ENCODE measurements around the gene DENND1A. TPM values are rescaled to one million over a fixed set of nuclear protein-coding genes. Genes with fewer than 3 reads are reported as not detected.
"Not testable (repeated sequence)": the region's sequence is repeated elsewhere in the genome, so short reads cannot be mapped to it uniquely, and the experiment has no call there.

The DENND1A gene
- total and polyA plus RNA-seq, 9 donors, result 9.3 to 16.0 (median 13.8) TPM

- no peak overlapping the region for H3K4me3 ChIP-seq (ENCODE audit: low read length)
- H3K27me3 ChIP-seq (ENCODE audit: control insufficient read depth, insufficient read depth, low read length), result peaks cover 2% of the 10 kb centered on the region
- DNase-seq, result peak; percentile 17
- WGBS (ENCODE audit: insufficient coverage), result 68% methylated on average over 6 of the region's 9 CpGs
- no peaks in the 10 kb centered on the region for H3K36me3 ChIP-seq (ENCODE audit: control insufficient read depth, insufficient read depth, low read length)
- no peaks in the 10 kb centered on the region for H3K9me3 ChIP-seq (replicated peaks; ENCODE audit: control insufficient read depth, low read depth, low read length)
- peaks cover 16% of the 10 kb centered on the region for H3K4me1 ChIP-seq (ENCODE audit: control insufficient read depth, insufficient read depth, low read length)
- H3K27ac ChIP-seq (ENCODE audit: low read length), result no peak overlapping the region
Observed at GRCh38 chr9:123952641-123953495, 22.9 kb upstream of the DENND1A start.

- H3K27ac ChIP-seq (ENCODE audit: low read length), result no peak overlapping the region
- H3K27me3 ChIP-seq (ENCODE audit: control insufficient read depth, insufficient read depth, low read length), result peaks cover 2% of the 10 kb centered on the region
- DNase-seq, result no peak
- H3K4me1 ChIP-seq (ENCODE audit: control insufficient read depth, insufficient read depth, low read length), result peaks cover 5% of the 10 kb centered on the region
- WGBS (ENCODE audit: insufficient coverage), result 33% methylated on average over 2 of the region's 3 CpGs
- no peaks in the 10 kb centered on the region for H3K36me3 ChIP-seq (ENCODE audit: control insufficient read depth, insufficient read depth, low read length)
- H3K9me3 ChIP-seq (replicated peaks; ENCODE audit: control insufficient read depth, low read depth, low read length), result no peaks in the 10 kb centered on the region
- H3K4me3 ChIP-seq (ENCODE audit: low read length), result no peak overlapping the region
Observed at GRCh38 chr9:123948286-123948685, 18.4 kb upstream of the DENND1A start.

DNA sequence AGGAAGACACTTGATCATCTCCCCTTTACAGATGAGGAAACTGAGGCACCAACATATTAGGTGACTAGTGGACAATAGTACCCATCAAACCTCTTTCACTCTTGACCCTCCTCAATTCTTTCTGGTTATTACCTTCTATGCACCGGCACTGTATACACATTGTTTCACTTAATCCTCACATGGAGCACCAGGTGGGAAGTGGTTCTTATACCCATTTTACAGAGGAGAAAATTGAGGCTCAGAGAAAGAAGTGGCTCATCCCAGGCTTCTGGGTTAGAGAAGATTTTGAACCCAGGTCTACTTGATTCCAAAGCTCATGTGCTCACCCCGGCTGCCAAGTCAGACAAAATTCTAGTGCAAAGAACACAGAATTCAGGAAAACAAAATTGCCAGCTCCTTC, 17.4 kb upstream of the DENND1A start:
- Histone ChIP-seq H3K27me3 (ENCODE audit: control insufficient read depth, insufficient read depth, low read length) (peaks cover 2% of the 10 kb centered on the region), H3K27ac (ENCODE audit: low read length) (no peak overlapping the region), H3K9me3 (replicated peaks; ENCODE audit: control insufficient read depth, low read depth, low read length) (no peaks in the 10 kb centered on the region), H3K4me1 (ENCODE audit: control insufficient read depth, insufficient read depth, low read length) (peaks cover under 1% of the 10 kb centered on the region), H3K36me3 (ENCODE audit: control insufficient read depth, insufficient read depth, low read length) (no peaks in the 10 kb centered on the region), H3K4me3 (ENCODE audit: low read length) (no peak overlapping the region)
- DNase-seq, result no peak
- 100% methylated on average over 1 of the region's 2 CpGs for WGBS (ENCODE audit: insufficient coverage)

DNA sequence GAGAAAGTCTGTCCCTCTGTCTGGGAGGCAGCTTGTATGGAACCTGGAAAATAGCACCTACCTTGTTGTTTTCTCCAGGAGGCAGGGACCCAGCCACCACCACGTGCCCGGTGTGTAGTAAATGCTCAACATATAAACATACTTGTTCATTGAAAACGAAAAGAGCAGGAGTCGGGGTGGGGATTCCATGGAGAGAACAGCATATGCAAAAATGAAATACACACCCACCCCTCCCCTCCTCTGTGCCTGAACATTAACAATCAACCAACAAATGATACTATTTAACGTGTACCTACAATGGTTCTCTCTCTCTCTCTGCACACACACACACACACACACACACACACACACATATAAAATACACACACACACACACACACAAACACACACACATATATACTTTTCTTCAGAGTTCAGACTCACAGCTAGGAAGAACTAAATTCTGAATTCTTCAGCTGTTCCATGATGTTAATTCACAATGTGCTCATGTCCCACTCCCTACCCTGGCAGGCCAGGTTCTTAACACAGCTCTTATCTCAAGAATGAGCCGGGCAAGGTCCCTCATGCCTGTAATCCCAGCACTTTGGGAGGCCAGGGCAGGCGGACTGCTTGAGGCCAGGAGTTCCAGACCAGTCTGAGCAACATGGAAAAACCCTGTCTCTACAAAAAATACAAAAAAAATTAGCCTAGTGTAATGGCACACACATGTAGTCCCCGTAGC, 16.3 kb upstream of the DENND1A start:
- Histone ChIP-seq H3K4me1 (ENCODE audit: control insufficient read depth, insufficient read depth, low read length) (no peaks in the 10 kb centered on the region), H3K36me3 (ENCODE audit: control insufficient read depth, insufficient read depth, low read length) (no peaks in the 10 kb centered on the region), H3K9me3 (replicated peaks; ENCODE audit: control insufficient read depth, low read depth, low read length) (no peaks in the 10 kb centered on the region), H3K27me3 (ENCODE audit: control insufficient read depth, insufficient read depth, low read length) (peaks cover 2% of the 10 kb centered on the region), H3K4me3 (ENCODE audit: low read length) (no peak overlapping the region), H3K27ac (ENCODE audit: low read length) (no peak overlapping the region)
- no peak for DNase-seq
- WGBS (ENCODE audit: insufficient coverage), result 61% methylated on average over 2 of the region's 8 CpGs

DNA sequence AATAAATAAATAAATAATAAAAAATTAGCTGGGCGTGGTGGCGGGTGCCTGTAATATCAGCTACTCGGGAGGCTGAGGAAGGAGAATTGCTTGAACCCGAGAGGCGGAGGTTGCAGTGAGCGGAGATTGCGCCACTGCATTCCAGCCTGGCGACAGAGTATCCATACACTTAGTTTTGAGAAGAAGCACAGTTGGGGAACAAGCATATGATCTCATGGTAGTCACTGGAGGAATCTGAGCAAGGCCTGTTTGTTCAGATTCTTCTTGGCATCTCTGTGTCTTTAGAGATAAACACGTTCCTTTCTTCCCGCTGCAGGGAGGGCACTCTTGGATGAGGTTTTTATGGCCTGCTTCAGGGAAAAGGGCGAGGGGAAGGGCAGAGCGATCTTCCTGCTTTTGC, 15.6 kb upstream of the DENND1A start:
- no peak overlapping the region for H3K27ac ChIP-seq (ENCODE audit: low read length)
- no peak for DNase-seq
- WGBS (ENCODE audit: insufficient coverage), result 91% methylated on average over 8 of the region's 12 CpGs
- no peaks in the 10 kb centered on the region for H3K27me3 ChIP-seq (ENCODE audit: control insufficient read depth, insufficient read depth, low read length)
- H3K9me3 ChIP-seq (replicated peaks; ENCODE audit: control insufficient read depth, low read depth, low read length), result no peaks in the 10 kb centered on the region
- no peaks in the 10 kb centered on the region for H3K4me1 ChIP-seq (ENCODE audit: control insufficient read depth, insufficient read depth, low read length)
- no peaks in the 10 kb centered on the region for H3K36me3 ChIP-seq (ENCODE audit: control insufficient read depth, insufficient read depth, low read length)
- no peak overlapping the region for H3K4me3 ChIP-seq (ENCODE audit: low read length)

DNA sequence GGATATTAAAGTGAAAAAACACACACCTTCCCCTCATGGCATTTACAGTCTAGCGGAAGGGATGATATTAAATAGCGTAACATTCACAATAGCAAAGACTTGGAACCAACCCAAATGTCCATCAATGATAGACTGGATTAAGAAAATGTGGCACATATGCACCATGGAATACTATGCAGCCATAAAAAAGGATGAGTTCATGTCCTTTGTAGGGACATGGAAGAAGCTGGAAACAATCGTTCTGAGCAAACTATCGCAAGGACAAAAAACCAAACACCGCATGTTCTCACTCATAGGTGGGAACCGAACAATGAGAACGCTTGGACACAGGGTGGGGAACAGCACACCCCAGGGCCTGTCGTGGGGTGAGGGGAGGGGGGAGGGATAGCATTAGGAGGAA, 14.5 kb upstream of the DENND1A start:
- H3K27ac ChIP-seq (ENCODE audit: low read length); DNase-seq; H3K36me3 ChIP-seq (ENCODE audit: control insufficient read depth, insufficient read depth, low read length); H3K4me1 ChIP-seq (ENCODE audit: control insufficient read depth, insufficient read depth, low read length); H3K27me3 ChIP-seq (ENCODE audit: control insufficient read depth, insufficient read depth, low read length); H3K9me3 ChIP-seq (replicated peaks; ENCODE audit: control insufficient read depth, low read depth, low read length); H3K4me3 ChIP-seq (ENCODE audit: low read length): not testable (repeated sequence)
- WGBS (ENCODE audit: insufficient coverage), result 100% methylated on average over 1 of the region's 8 CpGs

DNA sequence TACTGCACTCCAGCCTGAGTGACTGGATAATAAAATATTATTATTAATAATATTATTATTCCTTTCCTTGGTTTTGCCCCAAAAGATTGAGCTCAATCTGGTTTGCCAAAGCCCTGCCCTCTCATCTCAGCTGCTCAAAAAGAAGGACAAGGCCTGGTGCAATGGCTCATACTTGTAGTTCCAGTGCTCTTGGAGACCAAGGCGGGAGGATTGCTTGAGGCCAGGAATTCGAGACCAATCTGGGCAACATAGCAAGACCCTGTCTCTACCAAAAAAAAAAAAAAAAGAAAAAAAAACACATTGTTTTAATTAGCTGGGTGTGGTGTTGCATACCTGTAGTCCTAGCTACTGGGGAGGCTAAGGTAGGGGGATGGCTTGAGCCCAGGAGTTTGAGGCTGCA, 13.7 kb upstream of the DENND1A start:
- no peak for DNase-seq
- H3K36me3 ChIP-seq (ENCODE audit: control insufficient read depth, insufficient read depth, low read length), result no peaks in the 10 kb centered on the region
- H3K27ac ChIP-seq (ENCODE audit: low read length), result no peak overlapping the region
- no peaks in the 10 kb centered on the region for H3K9me3 ChIP-seq (replicated peaks; ENCODE audit: control insufficient read depth, low read depth, low read length)
- no CpG with 5 or more reads among the region's 2 CpGs for WGBS (ENCODE audit: insufficient coverage)
- H3K27me3 ChIP-seq (ENCODE audit: control insufficient read depth, insufficient read depth, low read length), result no peaks in the 10 kb centered on the region
- H3K4me1 ChIP-seq (ENCODE audit: control insufficient read depth, insufficient read depth, low read length), result no peaks in the 10 kb centered on the region
- H3K4me3 ChIP-seq (ENCODE audit: low read length), result no peak overlapping the region

DNA sequence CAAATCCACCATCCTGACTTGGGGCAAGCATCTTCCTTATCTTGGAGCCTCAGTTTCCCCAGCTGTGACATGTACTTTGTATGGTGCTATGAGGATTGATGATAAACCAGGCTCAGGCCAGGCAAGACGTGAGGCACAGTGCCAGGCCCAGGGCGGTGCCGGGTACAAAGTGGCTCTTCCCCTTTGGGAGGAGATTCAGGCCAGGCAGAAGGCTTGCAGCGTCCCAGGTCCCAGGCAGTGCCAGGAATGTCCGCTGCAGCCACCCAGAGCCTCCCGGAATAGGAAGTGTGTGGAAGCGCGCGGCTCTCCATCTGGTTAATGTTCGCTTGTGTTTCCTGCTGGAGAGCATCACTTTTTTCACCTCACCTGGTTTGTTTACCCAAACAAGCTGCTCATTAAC, 12.6 kb upstream of the DENND1A start:
- no peak overlapping the region for H3K27ac ChIP-seq (ENCODE audit: low read length)
- no peaks in the 10 kb centered on the region for H3K36me3 ChIP-seq (ENCODE audit: control insufficient read depth, insufficient read depth, low read length)
- 72% methylated on average over 7 of the region's 10 CpGs for WGBS (ENCODE audit: insufficient coverage)
- H3K9me3 ChIP-seq (replicated peaks; ENCODE audit: control insufficient read depth, low read depth, low read length), result no peaks in the 10 kb centered on the region
- no peak for DNase-seq
- H3K27me3 ChIP-seq (ENCODE audit: control insufficient read depth, insufficient read depth, low read length), result no peaks in the 10 kb centered on the region
- no peaks in the 10 kb centered on the region for H3K4me1 ChIP-seq (ENCODE audit: control insufficient read depth, insufficient read depth, low read length)
- H3K4me3 ChIP-seq (ENCODE audit: low read length), result no peak overlapping the region

GRCh38 chr9:123941524-123942070, 11.7 kb upstream of the DENND1A start:
- DNase-seq, result no peak
- Histone ChIP-seq H3K4me3 (ENCODE audit: low read length) (no peak overlapping the region), H3K27me3 (ENCODE audit: control insufficient read depth, insufficient read depth, low read length) (peaks cover under 1% of the 10 kb centered on the region), H3K9me3 (replicated peaks; ENCODE audit: control insufficient read depth, low read depth, low read length) (no peaks in the 10 kb centered on the region), H3K4me1 (ENCODE audit: control insufficient read depth, insufficient read depth, low read length) (no peaks in the 10 kb centered on the region), H3K36me3 (ENCODE audit: control insufficient read depth, insufficient read depth, low read length) (no peaks in the 10 kb centered on the region), H3K27ac (ENCODE audit: low read length) (no peak overlapping the region)
- WGBS (ENCODE audit: insufficient coverage), result 83% methylated on average over 1 of the region's 7 CpGs

DNA sequence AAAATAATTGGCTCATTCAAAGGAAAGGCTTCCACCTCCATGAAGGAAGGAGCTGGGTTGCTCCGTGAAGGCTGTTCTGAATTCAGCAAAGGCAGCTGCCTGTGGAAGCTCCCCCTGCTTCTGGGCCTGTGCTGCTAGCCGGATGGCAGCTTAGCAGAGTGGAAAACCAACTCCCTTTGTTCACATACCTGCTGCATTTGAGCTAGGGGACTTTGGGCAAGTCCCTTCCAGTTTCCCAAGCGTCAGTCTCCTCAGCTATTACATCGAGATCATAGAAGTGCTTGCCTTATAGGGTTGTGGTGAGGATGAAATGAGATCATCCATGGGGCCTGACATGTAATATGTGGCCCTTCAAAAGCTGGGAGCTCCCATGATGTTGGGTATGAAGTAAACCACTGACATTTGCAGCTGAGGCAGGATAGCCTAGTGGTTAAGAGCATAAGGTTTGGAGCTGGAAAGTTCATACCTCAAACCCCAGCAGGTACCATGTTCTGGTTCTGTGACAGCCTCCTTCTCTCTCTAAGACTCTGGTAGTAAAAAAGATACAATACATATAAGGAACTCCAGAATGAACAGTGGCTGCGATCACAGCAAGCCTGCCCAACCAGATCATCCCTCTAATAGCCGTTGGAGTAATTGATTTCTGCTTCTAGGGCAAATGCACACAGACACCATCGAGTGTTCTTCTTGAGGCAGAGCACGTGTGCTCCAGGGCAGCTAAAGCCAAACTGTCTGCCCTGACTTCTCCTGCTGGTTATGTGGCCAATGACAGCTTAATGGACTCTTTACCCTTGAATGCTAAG, 11.0 kb upstream of the DENND1A start:
- Histone ChIP-seq H3K4me1 (ENCODE audit: control insufficient read depth, insufficient read depth, low read length) (no peaks in the 10 kb centered on the region), H3K9me3 (replicated peaks; ENCODE audit: control insufficient read depth, low read depth, low read length) (no peaks in the 10 kb centered on the region), H3K27ac (ENCODE audit: low read length) (no peak overlapping the region), H3K4me3 (ENCODE audit: low read length) (no peak overlapping the region), H3K36me3 (ENCODE audit: control insufficient read depth, insufficient read depth, low read length) (no peaks in the 10 kb centered on the region), H3K27me3 (ENCODE audit: control insufficient read depth, insufficient read depth, low read length) (peaks cover 2% of the 10 kb centered on the region)
- 54% methylated on average over 4 of the region's 8 CpGs for WGBS (ENCODE audit: insufficient coverage)
- DNase-seq, result no peak

Data from muscle of leg (tissue), 11 donors.